ENCODE data around the gene SOX8.
"Not testable (repeated sequence)": the region's sequence is repeated elsewhere in the genome, so short reads cannot be mapped to it uniquely, and the experiment has no call there.

Gene SOX8

DNA sequence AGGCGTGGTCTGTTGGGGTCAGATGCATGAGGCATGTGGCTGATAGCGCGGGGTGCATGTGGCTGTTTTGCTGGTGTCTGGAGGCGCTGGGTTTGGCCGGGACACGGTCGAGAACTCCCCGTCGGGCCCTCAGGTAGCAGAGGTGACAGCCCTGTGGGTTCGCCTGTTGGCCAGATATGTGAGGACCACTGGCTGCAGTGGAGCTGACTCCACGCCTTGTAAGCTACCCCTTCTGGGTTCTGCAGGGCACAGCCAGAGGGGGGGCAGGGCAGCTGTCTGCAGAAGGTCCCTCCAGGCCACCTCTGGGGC lies 38.5 kb downstream of the SOX8 start:
- H3K27me3 ChIP-seq (ENCODE audit: low read depth, low read length) = peaks cover under 1% of the 10 kb centered on the region
- H3K4me1 ChIP-seq (ENCODE audit: control insufficient read depth in 1 of 2, insufficient read depth in 2 of 2, low read length in 2 of 2) = no peaks in the 10 kb centered on the region
- H3K36me3 ChIP-seq (ENCODE audit: control insufficient read depth in 1 of 2, insufficient read depth in 2 of 2, low read length in 2 of 2) = no peaks in the 10 kb centered on the region
- H3K27ac ChIP-seq (ENCODE audit: low read length) = no peak overlapping the region
- no peaks in the 10 kb centered on the region for H3K9me3 ChIP-seq (ENCODE audit: control insufficient read depth in 1 of 2, low read length in 2 of 2)
- H3K4me3 ChIP-seq (ENCODE audit: low read depth in 1 of 2, low read length in 2 of 2) = no peak overlapping the region

DNA sequence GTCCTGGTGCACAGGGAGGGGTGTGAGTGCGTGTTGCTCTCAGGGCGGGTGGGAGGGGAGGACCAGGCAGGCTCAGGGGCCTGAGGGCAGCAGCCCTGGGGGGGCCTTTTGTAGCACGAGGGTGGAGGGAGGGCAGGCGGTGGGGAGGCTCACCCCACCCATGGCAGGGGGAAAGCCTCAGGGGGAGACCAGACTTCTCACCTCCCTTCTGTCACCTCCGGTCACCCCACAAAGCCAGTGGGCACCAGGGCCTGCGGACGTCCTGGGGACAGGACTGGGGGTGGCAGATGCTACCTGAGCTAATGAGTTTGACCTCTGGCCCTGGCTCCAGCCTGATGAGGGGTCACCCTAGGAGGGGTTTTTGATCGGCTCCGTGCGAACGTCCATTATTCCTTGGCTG lies 39.0 kb downstream of the SOX8 start:
- peaks cover 4% of the 10 kb centered on the region for H3K27me3 ChIP-seq (ENCODE audit: low read depth, low read length)
- H3K4me3 ChIP-seq (ENCODE audit: low read depth in 1 of 2, low read length in 2 of 2) = no peak overlapping the region
- no peaks in the 10 kb centered on the region for H3K36me3 ChIP-seq (ENCODE audit: control insufficient read depth in 1 of 2, insufficient read depth in 2 of 2, low read length in 2 of 2)
- no peaks in the 10 kb centered on the region for H3K4me1 ChIP-seq (ENCODE audit: control insufficient read depth in 1 of 2, insufficient read depth in 2 of 2, low read length in 2 of 2)
- H3K9me3 ChIP-seq (ENCODE audit: control insufficient read depth in 1 of 2, low read length in 2 of 2) = no peaks in the 10 kb centered on the region
- no peak overlapping the region for H3K27ac ChIP-seq (ENCODE audit: low read length)

DNA sequence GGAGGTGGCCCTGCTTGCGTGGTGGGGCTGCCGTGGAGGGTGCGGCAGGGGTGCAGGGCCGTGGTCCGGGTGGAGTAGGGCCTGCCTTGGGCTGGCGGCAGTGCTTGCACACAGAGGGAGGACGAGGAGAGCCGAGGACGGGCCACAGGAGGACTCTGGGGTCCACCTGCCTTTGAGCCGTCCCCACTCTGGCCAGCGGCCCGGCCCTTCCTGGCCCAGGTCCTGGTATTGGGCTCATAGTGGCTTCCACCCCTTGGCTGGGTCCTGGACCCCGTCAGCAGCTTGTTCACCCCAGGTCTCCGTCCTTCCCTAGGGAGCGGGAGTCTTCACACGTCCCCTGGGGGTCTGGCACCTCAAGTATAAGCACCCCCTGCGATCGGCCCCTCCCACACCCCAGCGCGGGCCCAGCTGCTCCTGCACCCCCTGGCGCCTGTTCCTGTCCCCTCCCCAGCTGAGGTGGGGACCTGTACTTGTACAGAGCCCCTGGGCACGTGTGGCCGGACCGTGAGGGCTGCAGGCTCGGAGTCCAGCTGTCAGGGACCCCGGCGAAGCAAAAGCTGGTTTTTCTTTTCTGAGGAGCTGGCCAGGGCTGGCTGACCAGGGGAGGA lies 40.1 kb downstream of the SOX8 start:
- no peak overlapping the region for H3K27ac ChIP-seq (ENCODE audit: low read length)
- H3K36me3 ChIP-seq (ENCODE audit: control insufficient read depth in 1 of 2, insufficient read depth in 2 of 2, low read length in 2 of 2) = no peaks in the 10 kb centered on the region
- no peaks in the 10 kb centered on the region for H3K4me1 ChIP-seq (ENCODE audit: control insufficient read depth in 1 of 2, insufficient read depth in 2 of 2, low read length in 2 of 2)
- H3K4me3 ChIP-seq (ENCODE audit: low read depth in 1 of 2, low read length in 2 of 2) = no peak overlapping the region
- no peaks in the 10 kb centered on the region for H3K9me3 ChIP-seq (ENCODE audit: control insufficient read depth in 1 of 2, low read length in 2 of 2)
- peaks cover 4% of the 10 kb centered on the region for H3K27me3 ChIP-seq (ENCODE audit: low read depth, low read length)

DNA sequence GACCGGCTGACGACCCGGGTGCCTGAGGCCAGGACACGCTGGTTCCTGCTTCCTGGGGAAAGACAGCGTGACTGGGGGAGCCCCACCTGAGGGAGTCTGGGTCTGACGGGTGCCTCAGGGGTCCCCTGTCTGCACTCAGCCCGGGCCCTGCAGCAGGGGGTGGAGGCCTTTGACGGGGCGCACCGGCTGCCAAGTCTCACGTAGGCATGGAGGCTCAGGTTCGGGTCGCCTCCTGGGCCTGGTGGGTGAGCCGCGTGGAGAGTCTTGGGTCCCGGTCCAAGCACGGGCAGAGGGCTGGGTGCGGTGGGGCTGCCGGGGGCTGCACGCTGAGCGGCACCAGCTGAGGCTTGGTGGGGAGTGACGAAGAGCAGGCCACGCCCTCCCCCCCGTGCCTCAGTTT lies 40.9 kb downstream of the SOX8 start:
- H3K4me1 ChIP-seq (ENCODE audit: control insufficient read depth in 1 of 2, insufficient read depth in 2 of 2, low read length in 2 of 2) = no peaks in the 10 kb centered on the region
- no peaks in the 10 kb centered on the region for H3K9me3 ChIP-seq (ENCODE audit: control insufficient read depth in 1 of 2, low read length in 2 of 2)
- H3K27ac ChIP-seq (ENCODE audit: low read length) = no peak overlapping the region
- no peaks in the 10 kb centered on the region for H3K36me3 ChIP-seq (ENCODE audit: control insufficient read depth in 1 of 2, insufficient read depth in 2 of 2, low read length in 2 of 2)
- no peak overlapping the region for H3K4me3 ChIP-seq (ENCODE audit: low read depth in 1 of 2, low read length in 2 of 2)
- H3K27me3 ChIP-seq (ENCODE audit: low read depth, low read length) = peaks cover 4% of the 10 kb centered on the region

DNA sequence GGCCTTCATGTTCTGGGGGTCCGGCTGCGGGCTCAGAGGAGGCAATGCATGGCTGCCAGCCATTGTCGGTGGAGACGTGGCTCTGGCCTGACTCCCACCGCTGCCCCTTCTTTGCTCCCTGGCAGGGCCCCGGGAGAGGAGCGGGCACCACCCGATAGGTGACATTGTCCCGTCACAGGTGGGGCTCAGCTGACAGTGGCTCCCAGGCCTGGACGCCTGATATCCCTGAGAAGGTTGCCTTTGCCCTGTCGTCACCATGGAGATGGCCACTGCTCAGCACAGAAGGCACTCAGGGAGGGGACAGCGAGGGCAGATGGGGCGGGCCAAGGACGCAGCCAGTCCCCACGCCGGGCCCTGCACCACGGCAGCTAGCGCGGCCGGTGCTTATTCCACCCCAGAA lies 42.6 kb downstream of the SOX8 start:
- H3K4me3 ChIP-seq (ENCODE audit: low read depth in 1 of 2, low read length in 2 of 2) = no peak overlapping the region
- no peaks in the 10 kb centered on the region for H3K36me3 ChIP-seq (ENCODE audit: control insufficient read depth in 1 of 2, insufficient read depth in 2 of 2, low read length in 2 of 2)
- peaks cover 4% of the 10 kb centered on the region for H3K27me3 ChIP-seq (ENCODE audit: low read depth, low read length)
- no peak overlapping the region for H3K27ac ChIP-seq (ENCODE audit: low read length)
- H3K9me3 ChIP-seq (ENCODE audit: control insufficient read depth in 1 of 2, low read length in 2 of 2) = no peaks in the 10 kb centered on the region
- H3K4me1 ChIP-seq (ENCODE audit: control insufficient read depth in 1 of 2, insufficient read depth in 2 of 2, low read length in 2 of 2) = no peaks in the 10 kb centered on the region

DNA sequence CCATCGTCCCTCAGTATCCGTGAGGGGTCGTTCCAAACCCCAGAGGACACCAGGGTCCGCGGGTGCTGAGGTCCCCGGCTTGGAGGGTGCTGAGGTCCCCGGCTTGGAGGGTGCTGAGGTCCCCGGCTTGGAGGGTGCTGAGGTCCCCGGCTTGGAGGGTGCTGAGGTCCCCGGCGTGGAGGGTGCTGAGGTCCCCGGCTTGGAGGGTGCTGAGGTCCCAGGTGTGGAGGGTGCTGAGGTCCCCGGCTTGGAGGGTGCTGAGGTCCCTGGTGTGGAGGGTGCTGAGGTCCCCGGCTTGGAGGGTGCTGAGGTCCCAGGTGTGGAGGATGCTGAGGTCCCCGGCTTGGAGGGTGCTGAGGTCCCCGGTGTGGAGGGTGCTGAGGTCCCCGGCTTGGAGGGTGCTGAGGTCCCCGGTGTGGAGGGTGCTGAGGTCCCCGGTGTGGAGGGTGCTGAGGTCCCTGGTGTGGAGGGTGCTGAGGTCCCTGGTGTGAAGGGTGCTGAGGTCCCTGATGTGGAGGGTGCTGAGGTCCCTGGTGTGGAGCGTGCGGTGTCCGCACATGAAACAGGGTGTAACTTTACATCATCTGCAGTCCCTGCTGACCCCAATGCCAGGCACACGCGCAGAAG lies 43.7 kb downstream of the SOX8 start:
- H3K27ac ChIP-seq (ENCODE audit: low read length); H3K4me3 ChIP-seq (ENCODE audit: low read depth in 1 of 2, low read length in 2 of 2); H3K36me3 ChIP-seq (ENCODE audit: control insufficient read depth in 1 of 2, insufficient read depth in 2 of 2, low read length in 2 of 2); H3K9me3 ChIP-seq (ENCODE audit: control insufficient read depth in 1 of 2, low read length in 2 of 2); H3K27me3 ChIP-seq (ENCODE audit: low read depth, low read length); H3K4me1 ChIP-seq (ENCODE audit: control insufficient read depth in 1 of 2, insufficient read depth in 2 of 2, low read length in 2 of 2): not testable (repeated sequence)

DNA sequence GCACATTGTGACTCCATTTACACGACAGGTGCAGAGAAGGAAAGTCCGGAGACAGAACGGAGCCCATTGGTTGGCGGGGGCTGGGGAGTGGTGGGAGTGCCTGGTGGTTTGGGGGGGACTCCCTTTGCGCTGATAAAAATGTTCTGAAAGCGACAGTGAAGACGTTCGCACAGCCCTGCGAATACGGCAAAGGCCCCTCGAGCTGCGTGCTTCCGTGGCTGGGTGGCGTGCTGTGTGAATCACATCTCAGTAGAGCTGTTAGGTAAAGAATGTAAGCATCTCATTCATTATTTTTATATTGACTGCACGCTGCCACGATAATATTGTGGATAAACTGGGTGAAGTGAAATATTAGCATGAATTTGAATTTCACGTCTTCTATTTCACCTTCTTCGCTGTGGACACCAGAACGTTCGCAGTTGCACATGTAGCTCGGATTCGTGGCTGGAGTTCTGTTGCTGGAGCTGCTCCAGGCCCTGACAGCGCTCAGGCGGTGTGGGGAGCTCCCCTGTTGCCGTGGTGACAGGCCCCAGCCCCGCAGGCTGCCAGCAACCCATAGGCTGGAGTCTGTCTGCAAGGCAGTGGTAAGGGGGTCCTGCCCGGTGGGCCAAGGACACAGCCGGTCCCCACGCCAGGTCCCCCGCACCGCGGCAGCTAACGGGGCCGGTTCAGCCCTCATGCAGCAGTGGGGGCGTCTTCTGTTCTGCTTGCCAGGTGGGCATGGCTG lies 44.6 kb downstream of the SOX8 start:
- no peak overlapping the region for H3K4me3 ChIP-seq (ENCODE audit: low read depth in 1 of 2, low read length in 2 of 2)
- no peaks in the 10 kb centered on the region for H3K4me1 ChIP-seq (ENCODE audit: control insufficient read depth in 1 of 2, insufficient read depth in 2 of 2, low read length in 2 of 2)
- no peaks in the 10 kb centered on the region for H3K9me3 ChIP-seq (ENCODE audit: control insufficient read depth in 1 of 2, low read length in 2 of 2)
- H3K36me3 ChIP-seq (ENCODE audit: control insufficient read depth in 1 of 2, insufficient read depth in 2 of 2, low read length in 2 of 2) = no peaks in the 10 kb centered on the region
- no peak overlapping the region for H3K27ac ChIP-seq (ENCODE audit: low read length)
- H3K27me3 ChIP-seq (ENCODE audit: low read depth, low read length) = peaks cover 4% of the 10 kb centered on the region

DNA sequence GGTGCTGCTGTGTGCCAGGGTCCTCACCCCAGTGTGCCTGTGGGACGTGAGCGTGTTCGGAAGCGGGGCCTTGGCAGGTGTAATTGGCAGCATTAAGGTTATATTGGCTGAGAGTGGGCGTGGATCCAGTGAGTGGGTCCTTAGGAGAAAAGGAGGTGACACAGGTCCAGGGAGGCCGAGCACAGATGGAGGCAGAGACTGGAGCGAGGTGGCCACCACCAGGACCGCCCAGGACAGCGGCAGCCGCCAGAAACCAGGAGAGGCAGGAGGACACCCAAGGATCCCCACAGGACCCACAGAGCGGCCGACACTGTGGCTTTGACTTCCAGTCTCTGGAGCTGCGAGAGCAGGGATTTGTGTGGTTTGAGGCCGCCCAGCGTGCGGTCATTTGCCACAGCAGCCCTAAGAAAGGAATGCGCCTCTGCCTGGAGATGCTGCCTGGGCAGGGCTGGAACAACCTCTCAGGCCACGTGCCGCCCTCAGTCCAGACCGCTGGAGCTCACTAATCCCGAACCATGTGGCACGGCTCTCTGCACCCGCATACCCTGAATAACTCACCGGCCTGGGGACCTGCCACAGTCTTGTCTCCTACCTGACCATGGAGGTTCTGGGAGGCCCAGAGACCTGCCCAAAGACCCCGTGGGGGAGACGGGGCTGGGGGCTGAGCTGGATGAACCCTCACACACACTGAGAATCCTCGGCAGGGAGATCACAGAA lies 45.4 kb downstream of the SOX8 start:
- Histone ChIP-seq H3K9me3 (ENCODE audit: control insufficient read depth in 1 of 2, low read length in 2 of 2) (no peaks in the 10 kb centered on the region), H3K4me1 (ENCODE audit: control insufficient read depth in 1 of 2, insufficient read depth in 2 of 2, low read length in 2 of 2) (no peaks in the 10 kb centered on the region), H3K27ac (ENCODE audit: low read length) (no peak overlapping the region), H3K36me3 (ENCODE audit: control insufficient read depth in 1 of 2, insufficient read depth in 2 of 2, low read length in 2 of 2) (no peaks in the 10 kb centered on the region), H3K4me3 (ENCODE audit: low read depth in 1 of 2, low read length in 2 of 2) (no peak overlapping the region), H3K27me3 (ENCODE audit: low read depth, low read length) (peaks cover 4% of the 10 kb centered on the region)

DNA sequence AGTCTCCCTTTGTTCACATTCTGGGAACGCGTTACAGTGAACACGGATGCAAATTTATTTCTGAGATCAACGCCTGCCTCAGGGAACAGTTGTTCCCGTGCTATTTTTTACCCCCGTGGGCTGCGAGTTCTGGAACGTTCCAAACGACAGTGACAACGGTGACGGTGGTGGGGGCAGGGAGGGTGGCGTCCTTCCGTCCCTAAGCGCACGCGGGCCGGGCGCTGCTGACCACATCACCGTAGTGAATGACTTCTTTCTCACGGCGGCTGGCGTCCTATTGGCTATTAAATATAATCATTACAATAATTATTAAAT lies 45.9 kb downstream of the SOX8 start:
- Histone ChIP-seq H3K4me3 (ENCODE audit: low read depth in 1 of 2, low read length in 2 of 2) (no peak overlapping the region), H3K27ac (ENCODE audit: low read length) (no peak overlapping the region), H3K27me3 (ENCODE audit: low read depth, low read length) (peaks cover 4% of the 10 kb centered on the region), H3K4me1 (ENCODE audit: control insufficient read depth in 1 of 2, insufficient read depth in 2 of 2, low read length in 2 of 2) (no peaks in the 10 kb centered on the region), H3K9me3 (ENCODE audit: control insufficient read depth in 1 of 2, low read length in 2 of 2) (no peaks in the 10 kb centered on the region), H3K36me3 (ENCODE audit: control insufficient read depth in 1 of 2, insufficient read depth in 2 of 2, low read length in 2 of 2) (no peaks in the 10 kb centered on the region)

DNA sequence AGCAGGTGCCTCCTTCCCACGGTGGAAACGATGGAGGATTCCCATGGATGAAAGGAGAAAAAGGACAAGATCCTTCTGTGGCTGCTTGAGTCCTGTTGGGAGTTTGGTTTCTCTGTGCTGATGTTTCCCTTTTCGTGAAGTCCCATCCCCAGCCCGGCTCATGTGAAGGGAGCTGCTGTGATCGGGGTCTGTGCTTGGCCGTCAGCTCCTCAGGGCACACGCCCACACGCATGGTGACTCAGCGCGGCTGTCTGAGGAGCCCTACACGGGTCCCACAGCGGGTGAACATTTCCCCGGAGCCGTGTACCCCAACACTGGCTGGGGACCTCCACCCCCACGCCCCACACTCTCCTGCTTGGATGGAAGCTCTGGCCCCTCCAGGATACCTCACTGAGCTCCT lies 46.5 kb downstream of the SOX8 start:
- Histone ChIP-seq H3K36me3 (ENCODE audit: control insufficient read depth in 1 of 2, insufficient read depth in 2 of 2, low read length in 2 of 2) (no peaks in the 10 kb centered on the region), H3K9me3 (ENCODE audit: control insufficient read depth in 1 of 2, low read length in 2 of 2) (no peaks in the 10 kb centered on the region), H3K27me3 (ENCODE audit: low read depth, low read length) (peaks cover 4% of the 10 kb centered on the region), H3K4me1 (ENCODE audit: control insufficient read depth in 1 of 2, insufficient read depth in 2 of 2, low read length in 2 of 2) (no peaks in the 10 kb centered on the region), H3K27ac (ENCODE audit: low read length) (no peak overlapping the region), H3K4me3 (ENCODE audit: low read depth in 1 of 2, low read length in 2 of 2) (no peak overlapping the region)

DNA sequence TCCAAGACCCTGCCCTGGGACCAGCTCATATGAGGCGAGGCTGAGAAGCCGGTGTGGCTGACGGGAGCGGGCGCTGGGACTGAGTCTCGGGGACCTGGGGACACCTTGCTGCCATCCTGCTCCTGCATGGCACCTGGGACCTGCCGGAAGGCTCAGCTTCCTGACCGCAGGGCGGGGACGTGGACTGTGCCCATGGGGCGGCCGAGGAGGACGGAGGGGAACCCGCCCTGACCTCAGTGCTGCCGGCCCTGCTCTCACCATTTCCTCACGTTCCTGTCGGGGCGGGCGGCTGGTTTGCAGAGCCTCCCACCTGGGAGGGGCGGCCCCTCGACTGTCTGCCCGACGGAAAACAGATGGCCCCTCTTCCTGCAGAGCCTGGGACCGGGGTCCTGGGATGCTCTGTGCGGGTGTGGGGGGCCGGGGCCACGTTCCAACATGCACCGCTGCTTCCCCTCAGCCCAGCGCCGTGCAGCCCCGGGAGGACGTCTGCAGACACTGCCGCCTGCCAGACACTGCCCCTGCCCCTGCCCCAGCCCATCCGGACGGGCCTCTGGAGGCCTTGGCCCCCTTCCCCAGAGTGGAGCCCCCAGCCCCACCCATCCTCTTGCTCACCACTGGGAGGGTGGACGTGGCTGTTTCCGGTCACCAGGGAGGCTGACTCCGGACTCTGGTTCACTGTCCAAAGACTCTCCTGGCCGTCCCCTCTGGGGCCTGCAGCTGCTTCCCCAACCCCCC lies 47.1 kb downstream of the SOX8 start:
- H3K4me1 ChIP-seq (ENCODE audit: control insufficient read depth in 1 of 2, insufficient read depth in 2 of 2, low read length in 2 of 2) = no peaks in the 10 kb centered on the region
- no peaks in the 10 kb centered on the region for H3K36me3 ChIP-seq (ENCODE audit: control insufficient read depth in 1 of 2, insufficient read depth in 2 of 2, low read length in 2 of 2)
- H3K9me3 ChIP-seq (ENCODE audit: control insufficient read depth in 1 of 2, low read length in 2 of 2) = peaks cover 0 to 4% of the 10 kb centered on the region in 2 donors
- no peak overlapping the region for H3K27ac ChIP-seq (ENCODE audit: low read length)
- H3K4me3 ChIP-seq (ENCODE audit: low read depth in 1 of 2, low read length in 2 of 2) = no peak overlapping the region
- peaks cover 4% of the 10 kb centered on the region for H3K27me3 ChIP-seq (ENCODE audit: low read depth, low read length)

All from muscle layer of duodenum (tissue), 2 donors.